Subcutaneous adipose tissue (tissue), 4 donors: Measurements from ENCODE around the gene RFTN1. TPM values are rescaled to one million over a fixed set of nuclear protein-coding genes. Genes with fewer than 3 reads are reported as not detected.

Experiments
- CTCF ChIP-seq: fragments of 450-650 bp; IDR thresholded peaks from one replicate; pipeline ENCODE4 v1.5.1; 2016; ENCODE audit warnings: low read depth, mild to moderate bottlenecking, control low read depth, antibody characterized with exemption, moderate library complexity
- total RNA-seq, 4 donors: library from RNA; depleted of rRNA; stranded (reverse); fragments of >200 nt; gene quantifications; one replicate each; pipeline ENCODE4 v1.1.0, GENCODE V29; 2016

Gene RFTN1
- total RNA-seq, 4 donors from 2014 or later: 58.1 to 116 (median 97.4) TPM

GRCh38 chr3:16499351-16499750 is 14.1 kb downstream of the RFTN1 start:
- TF ChIP-seq CTCF: no peak

- TF ChIP-seq CTCF: no peak
Observed at GRCh38 chr3:16498130-16498890, 15.2 kb downstream of the RFTN1 start.

- no peak for TF ChIP-seq CTCF
Observed at GRCh38 chr3:16496408-16497222, 16.9 kb downstream of the RFTN1 start.

- TF ChIP-seq CTCF: no peak
Observed at GRCh38 chr3:16496008-16496407, 17.5 kb downstream of the RFTN1 start.

- TF ChIP-seq CTCF: no peak
Observed at GRCh38 chr3:16494814-16495431, 18.6 kb downstream of the RFTN1 start.

- TF ChIP-seq CTCF: no peak
Observed at GRCh38 chr3:16494094-16494493, 19.4 kb downstream of the RFTN1 start.

GRCh38 chr3:16490062-16490619 is 23.4 kb downstream of the RFTN1 start:
- TF ChIP-seq CTCF: no peak
